MM.1S (cell line): ENCODE results near the gene MTIF3.

Experiments used
- DNase-seq: peaks from one replicate; pipeline ENCODE4 v3.0.0-alpha.2; 2015
- H2AFZ ChIP-seq: fragments of 300-600 bp; sonication (generic); 2 replicates; pipeline ENCODE4 v1.6.0; 2016; ENCODE audit warnings: antibody characterized with exemption, low read length
- H3F3A ChIP-seq: fragments of 300-600 bp; sonication (generic); 2 replicates; pipeline ENCODE4 v1.6.1; 2016; ENCODE audit warnings: mild to moderate bottlenecking, antibody characterized with exemption, low read length, moderate library complexity, mixed read lengths; ENCODE audit not compliant: insufficient read depth
- H3K27ac ChIP-seq: fragments of 300-600 bp; sonication (generic); 2 replicates; pipeline ENCODE4 v1.5.1; 2016; ENCODE audit warnings: mild to moderate bottlenecking, low read length
- H3K27me3 ChIP-seq: fragments of 300-600 bp; sonication (generic); replicated peaks from 2 replicates; pipeline ENCODE4 v1.6.0; 2016; ENCODE audit warnings: low read length; ENCODE audit not compliant: insufficient read depth
- H3K36me3 ChIP-seq: fragments of 300-600 bp; sonication (generic); replicated peaks from 2 replicates; pipeline ENCODE4 v1.6.1; 2016; ENCODE audit warnings: mild to moderate bottlenecking, low read length, mixed read lengths; ENCODE audit not compliant: insufficient read depth
- H3K4me1 ChIP-seq: fragments of 300-600 bp; sonication (generic); 2 replicates; pipeline ENCODE4 v1.6.1; 2016; ENCODE audit warnings: low read length, mixed read lengths
- H3K4me2 ChIP-seq: fragments of 300-600 bp; sonication (generic); 2 replicates; pipeline ENCODE4 v1.6.0; 2016; ENCODE audit warnings: low read depth, low read length
- H3K4me3 ChIP-seq: fragments of 300-600 bp; sonication (generic); 2 replicates; pipeline ENCODE4 v1.5.1; 2016; ENCODE audit warnings: low read length, mixed read lengths
- H3K79me2 ChIP-seq: fragments of 300-600 bp; sonication (generic); 2 replicates; pipeline ENCODE4 v1.6.1; 2016; ENCODE audit warnings: mixed run types, low read length, mixed read lengths
- H3K9ac ChIP-seq: fragments of 300-600 bp; sonication (generic); 2 replicates; pipeline ENCODE4 v1.6.1; 2016; ENCODE audit warnings: low read length, mixed read lengths
- H3K9me2 ChIP-seq: fragments of 300-600 bp; sonication (generic); replicated peaks from 2 replicates; pipeline ENCODE4 v1.6.1; 2016; ENCODE audit warnings: mild to moderate bottlenecking, low read length, mixed read lengths; ENCODE audit not compliant: insufficient read depth
- H3K9me3 ChIP-seq: fragments of 300-600 bp; sonication (generic); replicated peaks from 2 replicates; pipeline ENCODE4 v1.6.1; 2016; ENCODE audit warnings: mild to moderate bottlenecking, low read length, mixed read lengths; ENCODE audit not compliant: insufficient read depth
- H4K20me1 ChIP-seq: fragments of 300-600 bp; sonication (generic); 2 replicates; pipeline ENCODE4 v1.6.1; 2016; ENCODE audit warnings: mild to moderate bottlenecking, low read length, moderate library complexity, mixed read lengths; ENCODE audit not compliant: insufficient read depth
- EZH2 ChIP-seq: fragments of 300-600 bp; sonication (generic); optimal IDR thresholded peaks from 2 replicates; pipeline ENCODE3; 2017; ENCODE audit warnings: low read depth, mild to moderate bottlenecking, antibody characterized with exemption, low read length, mixed read lengths
- EZH2phosphoT487 ChIP-seq: fragments of 300-600 bp; sonication (generic); IDR thresholded peaks from 2 replicates; pipeline ENCODE4 v1.6.1; 2018; ENCODE audit warnings: antibody characterized with exemption, low read length
- TF ChIP-seq, protein P1 (sequence below): fragments of 300-600 bp; sonication (generic); IDR thresholded peaks from 2 replicates; pipeline ENCODE4 v1.5.1; 2016; ENCODE audit warnings: antibody characterized with exemption, low read length, mixed read lengths

MTIF3 gene

DNA sequence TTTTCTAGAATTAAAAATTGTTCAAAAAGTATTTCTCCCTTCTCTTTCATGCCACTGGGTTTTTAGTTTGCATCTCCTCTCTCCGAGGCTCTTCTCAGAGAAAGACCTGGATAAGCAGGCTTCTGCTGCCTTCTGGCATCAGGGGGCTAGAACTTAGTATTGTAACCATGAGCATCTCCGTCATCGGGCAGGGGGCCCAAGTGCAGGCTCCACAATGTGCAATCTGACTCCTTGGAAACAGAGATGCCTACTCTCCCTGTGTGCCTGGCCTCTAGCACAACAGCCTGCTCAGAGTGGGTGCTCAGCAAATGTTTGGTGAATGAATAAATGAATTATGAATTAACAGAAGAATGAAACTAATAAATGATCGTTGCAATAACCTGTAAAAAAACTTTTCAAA lies 45.6 kb upstream of the MTIF3 start:
- H4K20me1 ChIP-seq = no peaks in the 10 kb centered on the region
- no peak overlapping the region for H3K9ac ChIP-seq
- H2AFZ ChIP-seq = no peak overlapping the region
- no peaks in the 10 kb centered on the region for H3K27me3 ChIP-seq
- no peak overlapping the region for H3K4me3 ChIP-seq
- H3K4me1 ChIP-seq = no peaks in the 10 kb centered on the region
- H3K79me2 ChIP-seq = no peaks in the 10 kb centered on the region
- no peak for DNase-seq
- TF ChIP-seq, protein P1, sequence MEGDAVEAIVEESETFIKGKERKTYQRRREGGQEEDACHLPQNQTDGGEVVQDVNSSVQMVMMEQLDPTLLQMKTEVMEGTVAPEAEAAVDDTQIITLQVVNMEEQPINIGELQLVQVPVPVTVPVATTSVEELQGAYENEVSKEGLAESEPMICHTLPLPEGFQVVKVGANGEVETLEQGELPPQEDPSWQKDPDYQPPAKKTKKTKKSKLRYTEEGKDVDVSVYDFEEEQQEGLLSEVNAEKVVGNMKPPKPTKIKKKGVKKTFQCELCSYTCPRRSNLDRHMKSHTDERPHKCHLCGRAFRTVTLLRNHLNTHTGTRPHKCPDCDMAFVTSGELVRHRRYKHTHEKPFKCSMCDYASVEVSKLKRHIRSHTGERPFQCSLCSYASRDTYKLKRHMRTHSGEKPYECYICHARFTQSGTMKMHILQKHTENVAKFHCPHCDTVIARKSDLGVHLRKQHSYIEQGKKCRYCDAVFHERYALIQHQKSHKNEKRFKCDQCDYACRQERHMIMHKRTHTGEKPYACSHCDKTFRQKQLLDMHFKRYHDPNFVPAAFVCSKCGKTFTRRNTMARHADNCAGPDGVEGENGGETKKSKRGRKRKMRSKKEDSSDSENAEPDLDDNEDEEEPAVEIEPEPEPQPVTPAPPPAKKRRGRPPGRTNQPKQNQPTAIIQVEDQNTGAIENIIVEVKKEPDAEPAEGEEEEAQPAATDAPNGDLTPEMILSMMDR = no peak
- TF ChIP-seq EZH2 = no peak
- TF ChIP-seq EZH2phosphoT487 = no peak
- no peaks in the 10 kb centered on the region for H3F3A ChIP-seq
- H3K27ac ChIP-seq = no peak overlapping the region
- H3K36me3 ChIP-seq = no peaks in the 10 kb centered on the region
- H3K9me3 ChIP-seq = no peaks in the 10 kb centered on the region
- H3K9me2 ChIP-seq = no peaks in the 10 kb centered on the region
- no peak overlapping the region for H3K4me2 ChIP-seq

DNA sequence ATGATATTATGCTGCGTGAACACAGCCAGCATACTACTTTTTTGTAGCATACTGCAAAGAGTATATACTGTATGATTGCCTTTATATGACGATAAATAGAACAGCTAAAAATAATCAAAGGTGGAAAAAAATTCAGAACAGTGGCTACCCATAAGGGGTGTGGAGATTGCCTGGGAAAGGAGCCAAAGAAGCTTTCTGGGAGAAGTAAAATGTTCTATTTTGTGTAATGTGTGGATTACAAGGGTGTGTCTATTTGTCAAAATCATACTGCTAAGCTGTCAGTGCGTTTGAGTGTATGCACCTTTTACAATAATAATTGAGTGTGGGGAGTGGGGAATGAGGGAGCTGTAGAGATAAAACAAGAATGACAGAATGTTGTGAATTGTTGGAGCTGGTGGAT lies 45.2 kb upstream of the MTIF3 start:
- Histone ChIP-seq H4K20me1 (no peaks in the 10 kb centered on the region), H3K9me3 (no peaks in the 10 kb centered on the region), H3K4me2 (no peak overlapping the region), H2AFZ (no peak overlapping the region), H3F3A (no peaks in the 10 kb centered on the region), H3K4me1 (no peaks in the 10 kb centered on the region), H3K36me3 (no peaks in the 10 kb centered on the region), H3K27ac (no peak overlapping the region), H3K4me3 (no peak overlapping the region), H3K27me3 (no peaks in the 10 kb centered on the region), H3K79me2 (no peaks in the 10 kb centered on the region), H3K9me2 (no peaks in the 10 kb centered on the region), H3K9ac (no peak overlapping the region)
- TF ChIP-seq, protein P1 = no peak
- TF ChIP-seq EZH2phosphoT487 = no peak
- no peak for DNase-seq

DNA sequence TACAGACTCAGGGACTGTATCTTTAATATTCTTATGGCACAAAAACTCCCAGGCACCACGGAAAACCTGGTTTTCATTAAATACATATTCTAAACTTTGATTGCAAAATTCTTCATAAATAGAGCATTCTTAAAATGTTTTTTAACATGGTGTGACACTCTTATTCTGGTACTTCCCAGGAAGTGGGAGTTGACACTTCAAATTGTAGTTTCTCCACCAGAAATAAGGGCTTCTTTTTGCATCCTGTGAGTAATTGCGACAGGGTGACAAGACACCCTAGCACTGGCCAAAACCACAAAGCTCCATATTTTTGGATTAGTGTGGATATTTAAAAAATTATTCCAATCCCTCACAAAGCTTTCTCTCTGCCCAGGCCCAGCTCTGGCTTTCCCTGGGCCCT lies 43.6 kb upstream of the MTIF3 start:
- Histone ChIP-seq H2AFZ (no peak overlapping the region), H3K4me3 (no peak overlapping the region), H3K9me2 (no peaks in the 10 kb centered on the region), H3K4me1 (no peaks in the 10 kb centered on the region), H3K27ac (no peak overlapping the region), H3K9ac (no peak overlapping the region), H4K20me1 (no peaks in the 10 kb centered on the region), H3K9me3 (no peaks in the 10 kb centered on the region), H3K79me2 (no peaks in the 10 kb centered on the region), H3K4me2 (no peak overlapping the region), H3K27me3 (no peaks in the 10 kb centered on the region), H3F3A (no peaks in the 10 kb centered on the region), H3K36me3 (no peaks in the 10 kb centered on the region)
- no peak for DNase-seq
- TF ChIP-seq EZH2 (no peak), EZH2phosphoT487 (no peak)
- TF ChIP-seq, protein P1 = no peak

DNA sequence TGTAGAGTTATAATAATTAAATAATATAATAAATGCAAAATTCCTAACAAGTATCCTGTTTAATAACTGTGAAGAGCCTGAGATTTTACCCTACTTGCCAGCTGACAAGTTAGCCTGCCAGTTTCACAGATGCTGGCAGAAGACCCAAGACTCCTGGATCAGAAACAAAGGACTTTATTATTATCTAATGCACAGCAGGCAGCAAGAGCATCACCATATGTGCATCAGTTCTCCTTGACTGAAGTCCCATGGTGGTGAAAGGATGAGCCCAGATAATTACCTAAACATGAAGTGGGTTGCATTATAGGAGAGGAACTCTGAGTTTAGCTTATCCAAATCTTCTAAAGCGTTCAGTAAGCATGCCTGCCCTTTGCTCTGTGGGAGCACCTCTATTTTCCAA lies 39.1 kb upstream of the MTIF3 start:
- H3K4me3 ChIP-seq = no peak overlapping the region
- H3K79me2 ChIP-seq = no peaks in the 10 kb centered on the region
- H3K9me2 ChIP-seq = no peaks in the 10 kb centered on the region
- no peaks in the 10 kb centered on the region for H3K27me3 ChIP-seq
- H2AFZ ChIP-seq = no peak overlapping the region
- no peak overlapping the region for H3K9ac ChIP-seq
- DNase-seq = no peak
- H3F3A ChIP-seq = no peaks in the 10 kb centered on the region
- H3K36me3 ChIP-seq = no peaks in the 10 kb centered on the region
- no peak for TF ChIP-seq EZH2
- TF ChIP-seq, protein P1 = no peak
- no peak for TF ChIP-seq EZH2phosphoT487
- H3K4me2 ChIP-seq = no peak overlapping the region
- H3K9me3 ChIP-seq = no peaks in the 10 kb centered on the region
- no peaks in the 10 kb centered on the region for H4K20me1 ChIP-seq
- no peaks in the 10 kb centered on the region for H3K4me1 ChIP-seq
- no peak overlapping the region for H3K27ac ChIP-seq
